GM10248 (cell line): ENCODE data around the gene RIC3.

Experiments used
- CTCF ChIA-PET: fragments of 300-600 bp; sonication (Branson Sonifier 250); formaldehyde crosslinking; extraction: SDS; loops from one replicate; lab custom pipeline; 2021; ENCODE audit warnings: antibody characterized with exemption; lab: Yijun Ruan, JAX
- POLR2A ChIA-PET: fragments of 350-650 bp; sonication (Branson Sonifier 250); formaldehyde crosslinking; extraction: SDS; loops from one replicate; lab custom pipeline; 2020; ENCODE audit warnings: antibody characterized with exemption; lab: Yijun Ruan, JAX
- DNase-seq: peaks from one replicate; pipeline ENCODE4 v3.0.0; 2012; ENCODE audit errors: extremely low spot score
- CTCF ChIP-seq: IDR thresholded peaks from 2 replicates; pipeline ENCODE4 v1.5.1; 2012; ENCODE audit warnings: mild to moderate bottlenecking, low read depth; ENCODE audit errors: extremely low read depth, missing control alignments, control extremely low read depth

RIC3 gene

GRCh38 chr11:8089791-8090510 lies 78.9 kb downstream of the RIC3 start:
- peak; percentile 13 for DNase-seq
- no peak for TF ChIP-seq CTCF
- ChIA-PET POLR2A (no interaction called here), CTCF (interaction anchor here (0.9 to 19.1 kb wide), 14 partner anchors 10 to 103 kb away, joined by 3 to 408 read pairs (median 4); partner anchors contain the start of gene EIF3F)

GRCh38 chr11:8087756-8088155 lies 81.1 kb downstream of the RIC3 start:
- ChIA-PET CTCF (interaction anchor here (0.7 to 19.1 kb wide), 11 partner anchors 9 to 101 kb away, joined by 3 to 408 read pairs (median 4); partner anchors contain the start of gene EIF3F), POLR2A (no interaction called here)
- no peak for DNase-seq
- no peak for TF ChIP-seq CTCF

- CTCF ChIA-PET, result interaction anchor here (1.2 to 19.1 kb wide), 8 partner anchors 9 to 81 kb away, joined by 3 to 408 read pairs (median 9); no protein-coding TSS in a partner anchor
- no peak for TF ChIP-seq CTCF
- POLR2A ChIA-PET, result no interaction called here
- DNase-seq, result no peak
Measured at GRCh38 chr11:8087185-8087584, 81.6 kb downstream of the RIC3 start.

- POLR2A ChIA-PET, result no interaction called here
- CTCF ChIA-PET, result interaction anchor here (1.2 to 19.1 kb wide), 5 partner anchors 13 to 80 kb away, joined by 3 to 408 read pairs (median 5); no protein-coding TSS in a partner anchor
- TF ChIP-seq CTCF, result no peak
- no peak for DNase-seq
Measured at GRCh38 chr11:8086571-8086970, 82.3 kb downstream of the RIC3 start.

GRCh38 chr11:8086001-8086479 lies 82.8 kb downstream of the RIC3 start:
- DNase-seq, result no peak
- no peak for TF ChIP-seq CTCF
- CTCF ChIA-PET, result interaction anchor here (1.2 to 19.1 kb wide), 5 partner anchors 14 to 80 kb away, joined by 3 to 408 read pairs (median 5); no protein-coding TSS in a partner anchor
- POLR2A ChIA-PET, result no interaction called here

- DNase-seq, result no peak
- POLR2A ChIA-PET, result no interaction called here
- CTCF ChIA-PET, result interaction anchor here (1.3 to 9.2 kb wide), 3 partner anchors 15 to 52 kb away, joined by 4 to 124 read pairs (median 5); no protein-coding TSS in a partner anchor
- no peak for TF ChIP-seq CTCF
Measured at GRCh38 chr11:8085011-8085645, 83.7 kb downstream of the RIC3 start.
